HG02981 (cell line): ENCODE measurements around the gene NAPB.

Experiments used
- ATAC-seq: cut with Tn5 transposase; IDR thresholded peaks from one replicate; pipeline ENCODE4 v1.9.1; 2021; ENCODE audit warnings: mild to moderate bottlenecking, moderate library complexity; ENCODE audit not compliant: unreplicated experiment

NAPB gene

GRCh38 chr20:23369072-23369823 is 52.0 kb downstream of the NAPB start:
- ATAC-seq = no peak

- ATAC-seq = no peak
Observed at GRCh38 chr20:23368316-23369071, 52.8 kb downstream of the NAPB start.

GRCh38 chr20:23367770-23368169 is 53.5 kb downstream of the NAPB start:
- no peak for ATAC-seq

GRCh38 chr20:23366384-23366783 is 54.9 kb downstream of the NAPB start:
- ATAC-seq = no peak

- no peak for ATAC-seq
Observed at GRCh38 chr20:23365390-23366165, 55.7 kb downstream of the NAPB start.

GRCh38 chr20:23363257-23363649 is 58.0 kb downstream of the NAPB start:
- no peak for ATAC-seq

- peak; percentile 2 for ATAC-seq
Observed at GRCh38 chr20:23362392-23363256, 58.7 kb downstream of the NAPB start.

- peak; percentile 66 for ATAC-seq
Observed at GRCh38 chr20:23361476-23362391, 59.6 kb downstream of the NAPB start, which contains the start of gene GZF1. Gene GZF1, plus strand, starts transcription at chr20:23362182. Its CDS starts 2,202 bp downstream, at chr20:23364384.

GRCh38 chr20:23361119-23361475 is 60.2 kb downstream of the NAPB start:
- no peak for ATAC-seq

- no peak for ATAC-seq
Observed at GRCh38 chr20:23360531-23360930, 60.8 kb downstream of the NAPB start.

- ATAC-seq = no peak
Observed at GRCh38 chr20:23358923-23359593, 62.2 kb downstream of the NAPB start.

GRCh38 chr20:23358563-23358906 is 62.8 kb downstream of the NAPB start:
- ATAC-seq = no peak

- ATAC-seq = peak; percentile 70
Observed at GRCh38 chr20:23357767-23358562, 63.3 kb downstream of the NAPB start.

- no peak for ATAC-seq
Observed at GRCh38 chr20:23356203-23356602, 65.1 kb downstream of the NAPB start.

GRCh38 chr20:23350904-23351838 is 70.1 kb downstream of the NAPB start:
- ATAC-seq = peak; percentile 22

- ATAC-seq = peak; percentile 84
Observed at GRCh38 chr20:23350196-23350903, 70.9 kb downstream of the NAPB start, which contains the start of gene NXT1. Gene NXT1, plus strand, starts transcription at chr20:23350791. Its CDS starts 3,251 bp downstream, at chr20:23354042.
